ENCODE data around the gene GABPB2. TPM values are rescaled to one million over a fixed set of nuclear protein-coding genes. Genes with fewer than 3 reads are reported as not detected.
A peak's percentile ranks its signal among the peaks of the same experiment; 100 is the strongest.

The GABPB2 gene
- 10 to 100 TPM; 20.6 to 28.5 (median 21.6) TPM for total RNA-seq

DNA sequence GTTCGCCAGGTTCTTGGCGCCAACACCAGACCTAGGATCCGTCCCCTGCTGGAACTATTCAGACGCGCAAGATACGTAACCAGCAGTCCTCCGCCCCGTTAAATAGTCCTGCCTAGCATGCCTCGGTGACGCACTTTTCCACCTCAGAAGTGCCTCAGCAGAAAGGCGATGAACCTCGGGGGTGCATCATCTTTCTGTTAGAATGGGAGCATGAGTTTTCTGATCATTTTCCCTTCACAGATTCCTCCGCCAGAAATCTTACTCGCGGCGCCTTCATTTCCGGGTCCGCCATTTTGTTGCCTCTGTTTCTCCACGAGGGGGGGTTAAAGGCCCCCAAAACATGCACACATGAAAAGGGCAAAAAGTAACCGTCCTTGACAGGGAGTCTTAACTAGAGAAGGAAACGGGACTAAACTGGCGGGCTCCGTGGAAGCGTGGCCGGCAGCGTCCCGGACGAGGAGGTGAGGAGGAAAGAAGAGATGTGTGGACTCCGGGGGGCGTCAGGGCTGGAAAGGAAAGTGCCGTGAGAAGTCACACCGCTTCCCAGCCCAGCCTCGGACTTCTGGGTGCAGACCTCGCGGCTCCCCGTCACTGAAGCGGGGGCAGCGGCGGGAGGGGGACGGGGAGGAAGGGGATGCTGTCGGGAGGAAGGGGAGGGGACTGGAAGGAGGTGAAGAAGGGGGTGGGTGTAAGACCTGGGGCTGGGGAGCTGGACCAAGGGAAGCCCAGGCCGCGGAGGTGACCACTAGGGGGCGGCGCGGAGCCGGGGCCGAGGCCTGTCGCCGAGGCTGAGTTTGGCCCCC is at the start of gene GABPB2:
Gene GABPB2, plus strand, starts transcription at position 288 of the 803 bp plus-strand sequence. CDS start 17,429 bp downstream, outside the sequence.
- Histone ChIP-seq H3K27me3 (no peaks in the 10 kb centered on the region), H3K4me1 (peaks cover 0 to 25% (median 0%) of the 10 kb centered on the region in 3 donors), H3K36me3 (peaks cover 0 to 22% of the 10 kb centered on the region in 2 donors), H3K27ac (peak within 1 kb of the TSS; percentile 96 to 100 (median 100)), H3K9me3 (no peaks in the 10 kb centered on the region), H3K4me3 (peak within 1 kb of the TSS; percentile 91 to 99)
- TF ChIP-seq POLR2AphosphoS5 (IDR thresholded peaks at IDR 0.05) (peak; percentile 81), EP300 (IDR thresholded peaks at IDR 0.05) (peak; percentile 20), POLR2A (IDR thresholded peaks at IDR 0.05) (peak; percentile 47 to 51)
- TF ChIP-seq, protein P1, sequence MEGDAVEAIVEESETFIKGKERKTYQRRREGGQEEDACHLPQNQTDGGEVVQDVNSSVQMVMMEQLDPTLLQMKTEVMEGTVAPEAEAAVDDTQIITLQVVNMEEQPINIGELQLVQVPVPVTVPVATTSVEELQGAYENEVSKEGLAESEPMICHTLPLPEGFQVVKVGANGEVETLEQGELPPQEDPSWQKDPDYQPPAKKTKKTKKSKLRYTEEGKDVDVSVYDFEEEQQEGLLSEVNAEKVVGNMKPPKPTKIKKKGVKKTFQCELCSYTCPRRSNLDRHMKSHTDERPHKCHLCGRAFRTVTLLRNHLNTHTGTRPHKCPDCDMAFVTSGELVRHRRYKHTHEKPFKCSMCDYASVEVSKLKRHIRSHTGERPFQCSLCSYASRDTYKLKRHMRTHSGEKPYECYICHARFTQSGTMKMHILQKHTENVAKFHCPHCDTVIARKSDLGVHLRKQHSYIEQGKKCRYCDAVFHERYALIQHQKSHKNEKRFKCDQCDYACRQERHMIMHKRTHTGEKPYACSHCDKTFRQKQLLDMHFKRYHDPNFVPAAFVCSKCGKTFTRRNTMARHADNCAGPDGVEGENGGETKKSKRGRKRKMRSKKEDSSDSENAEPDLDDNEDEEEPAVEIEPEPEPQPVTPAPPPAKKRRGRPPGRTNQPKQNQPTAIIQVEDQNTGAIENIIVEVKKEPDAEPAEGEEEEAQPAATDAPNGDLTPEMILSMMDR (IDR thresholded peaks at IDR 0.05) = peak; percentile 74 to 96 (median 88)
- ATAC-seq = peak; percentile 95
- 0 to 1% methylated on average over 28 of the region's 50 CpGs for WGBS, 2 donors (ENCODE audit: low coverage in 1 of 2)

DNA sequence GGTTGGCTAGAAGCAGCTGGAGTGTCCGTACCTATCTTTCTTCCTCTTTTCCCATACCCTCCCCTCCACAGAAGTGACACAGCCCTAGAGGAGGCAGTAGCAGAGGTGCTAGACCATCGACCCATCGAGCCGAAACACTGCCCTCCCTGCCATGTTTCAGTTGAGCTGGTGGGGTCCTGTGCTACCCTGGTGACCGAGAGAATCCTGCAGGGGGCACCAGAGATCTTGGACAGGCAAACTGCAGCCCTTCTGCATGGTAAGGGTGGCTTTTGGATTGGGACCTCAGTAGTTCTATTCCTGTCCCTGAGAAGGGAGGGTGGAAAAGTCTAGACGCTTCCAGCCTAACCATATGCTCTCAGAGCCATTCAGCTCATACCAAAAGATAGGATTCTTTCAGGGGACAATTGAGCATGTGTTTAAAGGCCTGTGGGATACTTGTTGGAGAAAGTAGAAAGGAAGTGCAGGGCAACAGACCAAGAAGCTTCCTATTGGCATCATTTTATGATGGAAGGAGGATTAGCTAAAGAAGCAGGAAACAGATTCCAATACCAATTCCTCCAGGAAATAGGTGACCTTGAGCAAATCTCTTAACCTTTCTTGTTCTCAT is 45.9 kb upstream of the GABPB2 start:
- Histone ChIP-seq H3K9me3 (no peaks in the 10 kb centered on the region), H3K4me1 (peaks cover 0 to 12% (median 0%) of the 10 kb centered on the region in 3 donors), H3K27ac (peak overlapping the region in 3 of 4 donors; percentile 9 to 45 (median 36)), H3K27me3 (no peaks in the 10 kb centered on the region), H3K36me3 (peaks cover 0 to 73% of the 10 kb centered on the region in 2 donors), H3K4me3 (no peak overlapping the region)
- TF ChIP-seq, protein P1 (IDR thresholded peaks at IDR 0.05) = peak in 3 of 4 experiments; percentile 76 to 85 (median 78)
- TF ChIP-seq POLR2AphosphoS5 (IDR thresholded peaks at IDR 0.05) = no peak
- WGBS, 2 donors (ENCODE audit: low coverage in 1 of 2) = 0 to 44% methylated on average over 1 of the region's 6 CpGs
- peak; percentile 94 for ATAC-seq

DNA sequence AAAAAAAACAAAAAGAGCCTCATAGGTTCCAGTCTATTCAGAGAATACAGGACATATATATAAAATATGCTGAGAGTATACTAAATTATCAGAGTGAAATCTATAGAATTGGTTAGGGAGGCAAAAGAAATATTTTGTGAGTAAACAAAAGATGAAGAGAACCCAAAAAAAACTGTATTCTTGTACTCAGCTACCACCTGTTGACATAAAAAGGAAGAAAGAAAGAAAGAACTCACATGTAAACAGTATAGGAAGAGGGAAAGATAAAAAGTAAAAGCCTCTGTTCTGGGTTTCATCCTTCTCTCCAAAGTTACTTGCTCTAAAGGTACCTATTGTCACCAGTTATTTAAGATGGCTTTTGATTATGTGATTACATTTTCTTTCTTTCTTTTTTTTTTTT is 44.1 kb upstream of the GABPB2 start:
- peaks cover 0 to 12% (median 0%) of the 10 kb centered on the region in 3 donors for H3K4me1 ChIP-seq
- TF ChIP-seq, protein P1 (IDR thresholded peaks at IDR 0.05) = no peak
- TF ChIP-seq POLR2AphosphoS5 (IDR thresholded peaks at IDR 0.05) (no peak), EP300 (IDR thresholded peaks at IDR 0.05) (no peak), POLR2A (IDR thresholded peaks at IDR 0.05) (no peak)
- H3K4me3 ChIP-seq = no peak overlapping the region
- ATAC-seq = no peak
- no peaks in the 10 kb centered on the region for H3K9me3 ChIP-seq
- H3K27me3 ChIP-seq = no peaks in the 10 kb centered on the region
- H3K36me3 ChIP-seq = peaks cover 0 to 76% of the 10 kb centered on the region in 2 donors
- no peak overlapping the region for H3K27ac ChIP-seq

DNA sequence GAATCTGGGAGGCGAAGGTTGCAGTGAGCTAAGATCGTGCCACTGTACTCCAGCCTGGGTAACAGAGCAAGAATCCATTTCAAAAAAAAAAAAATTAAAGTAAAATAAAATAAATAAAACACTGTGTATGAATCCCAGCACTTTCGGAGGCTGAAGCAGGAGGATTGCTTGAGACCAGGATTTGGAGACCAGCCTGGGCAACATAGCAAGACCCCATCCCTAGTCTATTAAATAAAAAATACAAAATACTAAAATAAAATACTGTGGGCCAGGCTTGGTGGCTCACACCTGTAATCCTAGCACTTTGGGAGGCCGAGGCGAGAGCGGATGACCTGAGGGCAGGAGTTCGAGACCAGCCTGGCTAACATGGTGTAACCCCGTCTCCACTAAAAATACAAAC is 38.4 kb upstream of the GABPB2 start:
- Histone ChIP-seq H3K36me3 (peaks cover 0 to 85% of the 10 kb centered on the region in 2 donors), H3K9me3 (no peaks in the 10 kb centered on the region), H3K27ac (no peak overlapping the region), H3K4me3 (no peak overlapping the region), H3K4me1 (no peaks in the 10 kb centered on the region), H3K27me3 (no peaks in the 10 kb centered on the region)
- no peak for TF ChIP-seq POLR2AphosphoS5 (IDR thresholded peaks at IDR 0.05)
- TF ChIP-seq EP300 (IDR thresholded peaks at IDR 0.05) = no peak
- TF ChIP-seq, protein P1 (IDR thresholded peaks at IDR 0.05) = no peak
- TF ChIP-seq POLR2A (IDR thresholded peaks at IDR 0.05) = no peak
- 90 to 99% methylated on average over 4 to 8 of the region's 8 CpGs for WGBS, 2 donors (ENCODE audit: low coverage in 1 of 2)
- no peak for ATAC-seq

Measured in gastroesophageal sphincter (tissue), 4 donors.